ENCODE data around the gene TRIP10. TPM values are rescaled to one million over a fixed set of nuclear protein-coding genes. Genes with fewer than 3 reads are reported as not detected.

TRIP10 gene
- total and polyA plus RNA-seq, 10 of the 15 experiments (the other 5 are each of a cell fraction or from before 2014, with no cell fraction given), result 0.79 to 54.5 (median 32.5) TPM

GRCh38 chr19:6717441-6717971, 22.0 kb upstream of the TRIP10 start (continued):
- TF ChIP-seq KLF5 (IDR thresholded peaks at IDR 0.05; ENCODE audit: partially characterized antibody) (no peak), NR2C1 (IDR thresholded peaks at IDR 0.05) (no peak), CUX1 (IDR thresholded peaks at IDR 0.05; ENCODE audit: insufficient replicate concordance, low read depth, low read length) (no peak), NBN (IDR thresholded peaks at IDR 0.05) (peak; percentile 91), RFX5 (IDR thresholded peaks at IDR 0.05; ENCODE audit: low read depth, low read length) (no peak), DPF2 (IDR thresholded peaks at IDR 0.05) (no peak), BRCA1 (IDR thresholded peaks at IDR 0.05; ENCODE audit: low read depth, low read length) (no peak), SMAD5 (IDR thresholded peaks at IDR 0.05; ENCODE audit: low read depth) (no peak), HDGF (IDR thresholded peaks at IDR 0.05) (peak; percentile 92; the same call in 1 of the 2 replicates), NFYB (IDR thresholded peaks at IDR 0.05; ENCODE audit: insufficient read depth, low read depth, low read length) (no peak), SIX5 (IDR thresholded peaks at IDR 0.05; ENCODE audit: low read depth, low read length, severe bottlenecking) (no peak), E4F1 (IDR thresholded peaks at IDR 0.05; ENCODE audit: borderline replicate concordance, partially characterized antibody) (peak; percentile 39), GATAD2B (conservative IDR thresholded peaks at IDR 0.05; ENCODE audit: low read depth) (no peak)
- TF ChIP-seq, protein P1, sequence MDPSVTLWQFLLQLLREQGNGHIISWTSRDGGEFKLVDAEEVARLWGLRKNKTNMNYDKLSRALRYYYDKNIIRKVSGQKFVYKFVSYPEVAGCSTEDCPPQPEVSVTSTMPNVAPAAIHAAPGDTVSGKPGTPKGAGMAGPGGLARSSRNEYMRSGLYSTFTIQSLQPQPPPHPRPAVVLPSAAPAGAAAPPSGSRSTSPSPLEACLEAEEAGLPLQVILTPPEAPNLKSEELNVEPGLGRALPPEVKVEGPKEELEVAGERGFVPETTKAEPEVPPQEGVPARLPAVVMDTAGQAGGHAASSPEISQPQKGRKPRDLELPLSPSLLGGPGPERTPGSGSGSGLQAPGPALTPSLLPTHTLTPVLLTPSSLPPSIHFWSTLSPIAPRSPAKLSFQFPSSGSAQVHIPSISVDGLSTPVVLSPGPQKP (IDR thresholded peaks at IDR 0.05; ENCODE audit: low read depth, low read length), result no peak
- TF ChIP-seq, protein P2, sequence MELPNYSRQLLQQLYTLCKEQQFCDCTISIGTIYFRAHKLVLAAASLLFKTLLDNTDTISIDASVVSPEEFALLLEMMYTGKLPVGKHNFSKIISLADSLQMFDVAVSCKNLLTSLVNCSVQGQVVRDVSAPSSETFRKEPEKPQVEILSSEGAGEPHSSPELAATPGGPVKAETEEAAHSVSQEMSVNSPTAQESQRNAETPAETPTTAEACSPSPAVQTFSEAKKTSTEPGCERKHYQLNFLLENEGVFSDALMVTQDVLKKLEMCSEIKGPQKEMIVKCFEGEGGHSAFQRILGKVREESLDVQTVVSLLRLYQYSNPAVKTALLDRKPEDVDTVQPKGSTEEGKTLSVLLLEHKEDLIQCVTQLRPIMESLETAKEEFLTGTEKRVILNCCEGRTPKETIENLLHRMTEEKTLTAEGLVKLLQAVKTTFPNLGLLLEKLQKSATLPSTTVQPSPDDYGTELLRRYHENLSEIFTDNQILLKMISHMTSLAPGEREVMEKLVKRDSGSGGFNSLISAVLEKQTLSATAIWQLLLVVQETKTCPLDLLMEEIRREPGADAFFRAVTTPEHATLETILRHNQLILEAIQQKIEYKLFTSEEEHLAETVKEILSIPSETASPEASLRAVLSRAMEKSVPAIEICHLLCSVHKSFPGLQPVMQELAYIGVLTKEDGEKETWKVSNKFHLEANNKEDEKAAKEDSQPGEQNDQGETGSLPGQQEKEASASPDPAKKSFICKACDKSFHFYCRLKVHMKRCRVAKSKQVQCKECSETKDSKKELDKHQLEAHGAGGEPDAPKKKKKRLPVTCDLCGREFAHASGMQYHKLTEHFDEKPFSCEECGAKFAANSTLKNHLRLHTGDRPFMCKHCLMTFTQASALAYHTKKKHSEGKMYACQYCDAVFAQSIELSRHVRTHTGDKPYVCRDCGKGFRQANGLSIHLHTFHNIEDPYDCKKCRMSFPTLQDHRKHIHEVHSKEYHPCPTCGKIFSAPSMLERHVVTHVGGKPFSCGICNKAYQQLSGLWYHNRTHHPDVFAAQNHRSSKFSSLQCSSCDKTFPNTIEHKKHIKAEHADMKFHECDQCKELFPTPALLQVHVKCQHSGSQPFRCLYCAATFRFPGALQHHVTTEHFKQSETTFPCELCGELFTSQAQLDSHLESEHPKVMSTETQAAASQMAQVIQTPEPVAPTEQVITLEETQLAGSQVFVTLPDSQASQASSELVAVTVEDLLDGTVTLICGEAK (IDR thresholded peaks at IDR 0.05; ENCODE audit: borderline replicate concordance), result no peak

Measured in GM12878 (cell line).